Stomach (tissue), 9 donors: Measurements from ENCODE around the gene RUFY3. TPM values are rescaled to one million over a fixed set of nuclear protein-coding genes. Genes with fewer than 3 reads are reported as not detected.
"Not testable (repeated sequence)": the region's sequence is repeated elsewhere in the genome, so short reads cannot be mapped to it uniquely, and the experiment has no call there.

ENCODE experiments used
- DNase-seq, 2 donors: peaks; one replicate each; pipeline versions ENCODE4 v3.0.0 to v3.0.0-alpha.2; 2013 to 2019
- H3K27ac ChIP-seq, 5 donors: fragments of 200-600 bp in 4 of 5; sonication (generic) in 4 of 5; one replicate each; pipeline ENCODE4 v1.5.1; 2013 to 2019; ENCODE audit warnings: mild to moderate bottlenecking in 1 of 5, moderate library complexity in 1 of 5
- H3K27me3 ChIP-seq, 3 donors: fragments of 200-600 bp; sonication (generic); one replicate each; pipeline ENCODE4 v1.5.1; 2017 to 2019; ENCODE audit warnings: mixed run types in 1 of 3
- H3K36me3 ChIP-seq, 4 donors: fragments of 200-600 bp; sonication (generic); 1 replicate in 3 of 4; 2 replicates in 1 of 4; pipeline ENCODE4 v1.5.1; 2016 to 2019
- H3K4me1 ChIP-seq, 4 donors: fragments of 200-600 bp; sonication (generic); one replicate each; pipeline ENCODE4 v1.5.1; 2016 to 2019
- H3K4me3 ChIP-seq, 4 donors: fragments of 200-600 bp; sonication (generic) in 3 of 4; one replicate each; pipeline ENCODE4 v1.5.1; 2016 to 2019; ENCODE audit warnings: mild to moderate bottlenecking in 1 of 4
- H3K9me3 ChIP-seq, 4 donors: fragments of 200-600 bp; sonication (generic); one replicate each; pipeline ENCODE4 v1.5.1; 2016 to 2019
- EP300 ChIP-seq: sonication (generic); formaldehyde crosslinking; IDR thresholded peaks from one replicate; pipeline ENCODE4 v1.6.1; 2017; ENCODE audit warnings: antibody characterized with exemption
- POLR2A ChIP-seq, 4 donors: fragments of 450-650 bp; IDR thresholded peaks; one replicate each; pipeline ENCODE4 v1.6.1; 2016; ENCODE audit warnings: antibody characterized with exemption in 4 of 4, control low read depth in 2 of 4, mild to moderate bottlenecking in 1 of 4, moderate library complexity in 1 of 4
- POLR2AphosphoS5 ChIP-seq, 3 donors: sonication (generic); formaldehyde crosslinking; IDR thresholded peaks; one replicate each; pipeline ENCODE4 v1.6.1; 2016; ENCODE audit warnings: antibody characterized with exemption in 3 of 3
- WGBS, 5 donors: extraction: QIAGEN DNeasy Blood & Tissue Kit in 3 of 5; methylation state at CpG; one replicate each; pipeline versions ENCODE4 v1.1.5 to v1.1.7; 2013 to 2018; 5-methylcytosine and 5-hydroxymethylcytosine counted together
- intact Hi-C: fragments of 100-400 bp; cut with DNase I; formaldehyde crosslinking; loops from one replicate; pipeline ENCODE4 v1.15.1; 2023; ENCODE audit warnings: low total_unique reads
- polyA plus RNA-seq, 3 donors: library from polyadenylated mRNA; stranded (reverse); fragments of 200-250 nt; gene quantifications; one replicate each; pipeline ENCODE4 v1.2.3, GENCODE V29; 2013
- total RNA-seq, 5 donors: library from RNA; depleted of rRNA; stranded (reverse); fragments of >200 nt; gene quantifications; one replicate each; pipeline versions ENCODE4 v1.1.0 to v1.2.3, GENCODE V29; 2014 to 2016
- TF ChIP-seq, protein P1 (sequence below), 7 experiments: fragments of 450-650 bp in 4 of 7; fragments of 200-600 bp in 3 of 7; sonication (generic) in 3 of 7; IDR thresholded peaks; one replicate each; pipeline ENCODE4 v1.5.1; 2016 to 2019; ENCODE audit warnings: antibody characterized with exemption in 7 of 7, control low read depth in 2 of 7, mild to moderate bottlenecking in 1 of 7
- donor health status: healthy with polysubstance abuse.
- donor health status: Bipolar disorder and iron deficiency.
- donor health status: healthy.

The RUFY3 gene
- total and polyA plus RNA-seq, 8 donors: 13.2 to 120 (median 51.3) TPM

DNA sequence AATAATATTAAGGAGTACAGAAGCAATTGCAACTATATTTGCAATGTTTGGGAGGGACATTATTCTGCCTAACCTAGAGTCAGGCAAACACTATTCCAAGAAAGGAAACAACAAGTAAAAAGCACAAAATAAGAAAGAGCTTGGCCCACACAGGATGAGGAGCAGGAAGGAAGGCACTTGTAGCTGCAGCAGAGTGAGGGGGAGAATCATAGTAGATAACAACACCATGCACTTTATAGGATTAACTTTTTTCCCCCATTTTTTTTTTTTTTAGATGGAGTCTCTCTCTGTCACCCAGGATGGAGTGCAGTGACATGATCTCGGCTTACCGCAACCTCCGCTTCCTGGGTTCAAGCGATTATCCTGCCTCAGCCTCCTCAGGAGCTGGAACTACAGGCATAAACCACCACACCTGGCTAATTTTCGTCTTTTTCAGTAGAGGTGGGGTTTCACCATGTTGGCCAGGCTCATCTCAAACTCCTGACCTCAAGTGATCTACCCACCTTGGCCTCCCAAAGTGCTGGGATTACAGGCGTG lies 45.1 kb upstream of the RUFY3 start:
- intact Hi-C loops: no loop called here
- Histone ChIP-seq H3K36me3 (no peaks in the 10 kb centered on the region), H3K27me3 (no peaks in the 10 kb centered on the region), H3K27ac (no peak overlapping the region), H3K4me1 (no peaks in the 10 kb centered on the region), H3K4me3 (no peak overlapping the region), H3K9me3 (no peaks in the 10 kb centered on the region)
- 90 to 95% (median 93%) methylated on average over 6 of the region's 6 CpGs for WGBS, 5 donors
- no peak for DNase-seq
- TF ChIP-seq EP300 (no peak), POLR2AphosphoS5 (IDR thresholded peaks at IDR 0.05) (no peak), POLR2A (IDR thresholded peaks at IDR 0.05) (no peak)
- TF ChIP-seq, protein P1, sequence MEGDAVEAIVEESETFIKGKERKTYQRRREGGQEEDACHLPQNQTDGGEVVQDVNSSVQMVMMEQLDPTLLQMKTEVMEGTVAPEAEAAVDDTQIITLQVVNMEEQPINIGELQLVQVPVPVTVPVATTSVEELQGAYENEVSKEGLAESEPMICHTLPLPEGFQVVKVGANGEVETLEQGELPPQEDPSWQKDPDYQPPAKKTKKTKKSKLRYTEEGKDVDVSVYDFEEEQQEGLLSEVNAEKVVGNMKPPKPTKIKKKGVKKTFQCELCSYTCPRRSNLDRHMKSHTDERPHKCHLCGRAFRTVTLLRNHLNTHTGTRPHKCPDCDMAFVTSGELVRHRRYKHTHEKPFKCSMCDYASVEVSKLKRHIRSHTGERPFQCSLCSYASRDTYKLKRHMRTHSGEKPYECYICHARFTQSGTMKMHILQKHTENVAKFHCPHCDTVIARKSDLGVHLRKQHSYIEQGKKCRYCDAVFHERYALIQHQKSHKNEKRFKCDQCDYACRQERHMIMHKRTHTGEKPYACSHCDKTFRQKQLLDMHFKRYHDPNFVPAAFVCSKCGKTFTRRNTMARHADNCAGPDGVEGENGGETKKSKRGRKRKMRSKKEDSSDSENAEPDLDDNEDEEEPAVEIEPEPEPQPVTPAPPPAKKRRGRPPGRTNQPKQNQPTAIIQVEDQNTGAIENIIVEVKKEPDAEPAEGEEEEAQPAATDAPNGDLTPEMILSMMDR (IDR thresholded peaks at IDR 0.05): no peak

GRCh38 chr4:70678383-70678999 lies 43.3 kb upstream of the RUFY3 start:
- WGBS, 5 donors: 69 to 94% (median 83%) methylated on average over 1 of the region's 1 CpG
- DNase-seq: no peak
- Histone ChIP-seq H3K27ac (no peak overlapping the region), H3K27me3 (no peaks in the 10 kb centered on the region), H3K4me1 (no peaks in the 10 kb centered on the region), H3K36me3 (no peaks in the 10 kb centered on the region), H3K4me3 (no peak overlapping the region), H3K9me3 (no peaks in the 10 kb centered on the region)
- intact Hi-C loops: no loop called here
- TF ChIP-seq EP300 (no peak), POLR2A (IDR thresholded peaks at IDR 0.05) (no peak), POLR2AphosphoS5 (IDR thresholded peaks at IDR 0.05) (no peak)
- TF ChIP-seq, protein P1 (IDR thresholded peaks at IDR 0.05): no peak

- TF ChIP-seq POLR2AphosphoS5 (IDR thresholded peaks at IDR 0.05): no peak
- no peak for TF ChIP-seq POLR2A (IDR thresholded peaks at IDR 0.05)
- TF ChIP-seq, protein P1 (IDR thresholded peaks at IDR 0.05): no peak
- no peak for TF ChIP-seq EP300
- H3K4me1 ChIP-seq: no peaks in the 10 kb centered on the region
- no peaks in the 10 kb centered on the region for H3K9me3 ChIP-seq
- H3K27me3 ChIP-seq: no peaks in the 10 kb centered on the region
- intact Hi-C loops: no loop called here
- H3K36me3 ChIP-seq: no peaks in the 10 kb centered on the region
- peak overlapping the region in 1 of 5 donors; percentile 16 for H3K27ac ChIP-seq
- no peak overlapping the region for H3K4me3 ChIP-seq
- peak in 1 of 2 donors; percentile 53 for DNase-seq
Measured at GRCh38 chr4:70680934-70681333, 40.8 kb upstream of the RUFY3 start.

GRCh38 chr4:70681704-70682103 lies 40.1 kb upstream of the RUFY3 start:
- Histone ChIP-seq H3K9me3 (no peaks in the 10 kb centered on the region), H3K4me1 (no peaks in the 10 kb centered on the region), H3K36me3 (no peaks in the 10 kb centered on the region), H3K4me3 (no peak overlapping the region), H3K27me3 (no peaks in the 10 kb centered on the region), H3K27ac (peak overlapping the region in 1 of 5 donors; percentile 16)
- DNase-seq: peak in 1 of 2 donors; percentile 10
- intact Hi-C loops: no loop called here
- TF ChIP-seq POLR2A (IDR thresholded peaks at IDR 0.05): no peak
- TF ChIP-seq, protein P1 (IDR thresholded peaks at IDR 0.05): no peak
- TF ChIP-seq POLR2AphosphoS5 (IDR thresholded peaks at IDR 0.05): no peak
- no peak for TF ChIP-seq EP300

- H3K27me3 ChIP-seq, DNase-seq, H3K36me3 ChIP-seq, H3K9me3 ChIP-seq, H3K4me1 ChIP-seq, intact Hi-C loops, H3K4me3 ChIP-seq: not testable (repeated sequence)
- 73 to 85% (median 82%) methylated on average over 3 of the region's 3 CpGs for WGBS, 5 donors
- peak overlapping the region in 1 of 5 donors; percentile 16 for H3K27ac ChIP-seq
Measured at GRCh38 chr4:70682142-70682541, 39.6 kb upstream of the RUFY3 start.
